GM10248 (cell line): ENCODE data around the gene CRK.
A peak's percentile ranks its signal among the peaks of the same experiment; 100 is the strongest.

Source experiments
- CTCF ChIA-PET: fragments of 300-600 bp; sonication (Branson Sonifier 250); formaldehyde crosslinking; extraction: SDS; loops from one replicate; lab custom pipeline; 2021; ENCODE audit warnings: antibody characterized with exemption; lab: Yijun Ruan, JAX
- POLR2A ChIA-PET: fragments of 350-650 bp; sonication (Branson Sonifier 250); formaldehyde crosslinking; extraction: SDS; loops from one replicate; lab custom pipeline; 2020; ENCODE audit warnings: antibody characterized with exemption; lab: Yijun Ruan, JAX
- DNase-seq: peaks from one replicate; pipeline ENCODE4 v3.0.0; 2012; ENCODE audit errors: extremely low spot score
- CTCF ChIP-seq: IDR thresholded peaks from 2 replicates; pipeline ENCODE4 v1.5.1; 2012; ENCODE audit warnings: mild to moderate bottlenecking, low read depth; ENCODE audit errors: extremely low read depth, missing control alignments, control extremely low read depth

The CRK gene

GRCh38 chr17:1435326-1435725 lies 20.7 kb downstream of the CRK start:
- no peak for TF ChIP-seq CTCF
- POLR2A ChIA-PET, result interaction anchor here (1.0 kb wide), 1 partner anchor 82 kb away, joined by 3 read pairs; no protein-coding TSS in a partner anchor
- DNase-seq, result no peak
- CTCF ChIA-PET, result interaction anchor here (3.1 kb wide), 1 partner anchor 70 kb away, joined by 12 read pairs; no protein-coding TSS in a partner anchor

DNA sequence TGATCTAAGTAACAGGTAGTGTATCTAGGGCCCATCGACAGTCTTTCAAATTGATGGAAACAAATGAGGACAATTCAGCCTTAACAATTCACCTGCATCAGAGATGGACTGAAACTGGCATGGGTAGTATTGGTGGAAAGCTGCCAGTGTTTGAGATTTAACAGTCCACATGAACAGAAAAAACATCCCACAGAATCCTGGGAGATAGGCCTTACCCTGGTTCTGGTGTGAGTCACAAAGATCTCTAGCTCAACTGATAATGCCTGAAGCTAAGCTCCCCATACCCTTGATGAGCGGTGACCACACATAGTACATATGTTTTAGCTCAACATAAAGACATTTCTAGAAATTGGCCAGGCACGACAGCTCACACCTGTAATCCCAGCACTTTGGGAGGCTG lies 21.9 kb downstream of the CRK start:
- CTCF ChIA-PET, result interaction anchor here (0.9 to 3.1 kb wide), 2 partner anchors 68 to 196 kb away, joined by 3 to 12 read pairs; no protein-coding TSS in a partner anchor
- DNase-seq, result no peak
- POLR2A ChIA-PET, result interaction anchor here (1.0 kb wide), 1 partner anchor 83 kb away, joined by 3 read pairs; no protein-coding TSS in a partner anchor
- TF ChIP-seq CTCF, result no peak

DNA sequence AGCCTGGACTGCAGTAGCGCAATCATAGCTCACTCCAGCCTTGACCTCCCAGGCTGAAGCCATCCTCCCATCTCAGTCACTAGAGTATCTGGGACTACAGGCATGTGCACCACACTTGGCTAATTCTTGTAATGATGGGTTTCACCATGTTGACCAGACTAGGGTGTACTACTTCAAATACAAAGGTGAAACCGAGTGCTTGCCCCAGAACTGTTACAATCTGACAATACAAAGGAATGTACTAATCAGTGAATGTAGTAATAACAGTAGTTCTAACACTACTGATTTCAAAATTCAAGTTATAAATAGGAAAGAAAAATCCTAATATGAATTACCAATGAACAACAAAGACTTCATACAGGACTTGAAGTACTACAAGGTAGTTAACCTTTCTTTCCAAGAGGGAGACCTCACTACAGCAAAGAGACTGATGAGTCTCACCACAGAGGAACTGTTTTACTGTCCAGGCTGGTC lies 24.4 kb downstream of the CRK start:
- CTCF ChIA-PET, result no interaction called here
- POLR2A ChIA-PET, result no interaction called here
- peak; percentile 35 for DNase-seq
- no peak for TF ChIP-seq CTCF

DNA sequence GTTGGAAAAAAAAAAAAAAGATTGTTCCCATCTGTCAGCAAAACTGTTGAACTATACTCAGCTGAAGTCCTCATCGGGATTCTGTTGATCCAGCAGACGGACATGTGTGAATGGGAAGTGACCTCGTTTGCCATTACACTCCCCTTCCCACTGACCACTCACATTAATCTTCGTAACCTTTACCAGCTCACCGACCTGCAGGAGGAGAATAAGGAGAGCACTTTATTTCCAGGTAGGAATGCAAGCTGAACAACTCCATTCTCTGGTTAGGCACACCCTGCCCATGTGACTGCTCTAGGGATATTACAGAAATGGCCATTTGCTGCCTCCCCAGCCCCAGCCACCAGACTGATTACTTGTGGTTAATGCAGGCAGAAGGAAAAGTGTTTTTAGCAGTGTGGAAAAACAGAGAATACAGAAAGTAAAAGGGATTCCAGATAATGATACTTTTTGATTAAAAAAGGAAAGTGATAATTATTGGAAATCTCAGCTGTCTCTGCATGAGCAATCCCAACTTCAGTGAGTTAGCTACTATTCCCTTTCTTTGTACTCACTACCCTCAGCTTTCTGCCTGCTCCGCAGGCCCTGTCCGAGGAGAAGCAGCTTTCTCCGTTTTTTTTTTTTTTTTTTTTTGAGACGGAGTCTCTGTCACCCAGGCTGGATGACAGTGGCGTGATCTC lies 32.4 kb downstream of the CRK start:
- no peak for DNase-seq
- CTCF ChIA-PET, result interaction anchor here (1.0 to 2.3 kb wide), 5 partner anchors 9 to 151 kb away, joined by 3 to 7 read pairs (median 3); no protein-coding TSS in a partner anchor

DNA sequence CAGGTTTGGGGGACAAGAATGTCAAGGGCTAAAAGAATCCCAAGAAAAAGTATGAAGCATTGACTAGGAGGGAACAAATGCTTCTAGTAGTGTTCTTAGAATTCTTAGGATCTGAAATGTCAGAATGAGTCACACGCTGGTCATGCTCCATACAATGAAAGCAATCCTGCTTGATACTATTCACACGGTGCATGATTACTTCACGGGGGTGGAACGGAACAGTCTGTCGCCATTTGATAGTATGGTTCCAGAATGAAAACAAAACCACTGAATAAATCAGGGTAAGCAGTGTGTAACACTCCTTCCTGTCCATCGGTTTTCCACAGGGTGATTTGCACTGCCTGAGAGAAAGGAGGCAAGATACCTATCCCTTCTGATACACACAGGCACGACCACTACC lies 33.1 kb downstream of the CRK start:
- CTCF ChIA-PET, result interaction anchor here (2.3 kb wide), 1 partner anchor 9 kb away, joined by 7 read pairs; no protein-coding TSS in a partner anchor
- POLR2A ChIA-PET, result no interaction called here
- DNase-seq, result no peak
- no peak for TF ChIP-seq CTCF

More for the DNA sequence above, 32.4 kb downstream of the CRK start:
- POLR2A ChIA-PET, result interaction anchor here (0.6 kb wide), 2 partner anchors 51 to 65 kb away, joined by 3 read pairs; no protein-coding TSS in a partner anchor
- TF ChIP-seq CTCF, result no peak

DNA sequence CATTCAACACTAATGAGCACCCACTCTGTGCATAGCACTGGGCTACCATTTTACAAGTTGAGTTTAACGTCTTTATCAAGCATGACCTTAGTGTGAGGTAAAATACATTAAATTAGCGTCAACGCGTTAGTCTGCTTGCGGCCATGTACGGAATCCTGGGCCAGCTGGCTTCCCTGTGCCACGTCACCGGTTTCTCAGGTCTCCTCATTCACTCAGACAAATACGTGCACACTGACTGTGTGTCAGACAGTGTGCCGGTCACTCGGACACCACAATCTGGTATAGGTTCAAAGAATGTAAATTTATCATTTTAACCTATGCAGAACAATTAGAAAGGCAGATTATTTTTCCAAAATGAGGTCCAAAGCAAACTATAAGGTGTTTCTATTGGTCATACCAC lies 34.6 kb downstream of the CRK start:
- no peak for TF ChIP-seq CTCF
- DNase-seq, result no peak
- POLR2A ChIA-PET, result no interaction called here
- CTCF ChIA-PET, result no interaction called here
